ENCODE measurements around the gene CIB2.

GRCh38 chr15:78110916-78111475 is 20.2 kb downstream of the CIB2 start:
- TF ChIP-seq POLR2AphosphoS5 (IDR thresholded peaks at IDR 0.05; ENCODE audit: low read depth, low read length) (no peak), TAF1 (IDR thresholded peaks at IDR 0.05; ENCODE audit: borderline replicate concordance, insufficient read depth, low read length) (no peak), REST (IDR thresholded peaks at IDR 0.05; ENCODE audit: insufficient read depth in 1 of 2, low read depth in 2 of 2, low read length in 2 of 2) (no peak), SIN3A (IDR thresholded peaks at IDR 0.05; ENCODE audit: borderline replicate concordance, insufficient read depth, low read length) (no peak), FOXP2 (optimal IDR thresholded peaks at IDR 0.05; ENCODE audit: borderline replicate concordance, extremely low read depth, extremely low read length, insufficient read depth) (no peak)

Data from PFSK-1 (cell line).